Panc1 (cell line): ENCODE data around the gene CLIP1. TPM values are rescaled to one million over a fixed set of nuclear protein-coding genes. Genes with fewer than 3 reads are reported as not detected.

Source experiments
- ATAC-seq: fragments of 200-7000 bp; cut with Tn5 transposase; 2 replicates; pipeline ENCODE4 v1.9.1; 2020; ENCODE audit warnings: mild to moderate bottlenecking, moderate library complexity
- BruUV-seq: library from RNA; stranded (reverse); fragments of 400-500 nt; replicated peaks from 2 replicates; lab custom pipeline; 2021; lab: Mats Ljungman, UMichigan
- CTCF ChIA-PET: fragments of 300-600 bp; sonication (Branson Sonifier 250); formaldehyde crosslinking; loops from one replicate; lab custom pipeline; 2022; ENCODE audit warnings: antibody characterized with exemption; lab: Charles Lee
- POLR2A ChIA-PET: fragments of 300-600 bp; sonication (Branson Sonifier 250); formaldehyde crosslinking; loops from one replicate; lab custom pipeline; 2022; ENCODE audit warnings: antibody characterized with exemption; lab: Charles Lee
- DNase-seq: peaks from one replicate; pipeline ENCODE4 v3.0.0-alpha.2; 2010; ENCODE audit warnings: low read depth, low spot score
- H3K27ac ChIP-seq: 2 replicates; pipeline ENCODE4 v1.5.1; 2011; ENCODE audit warnings: mild to moderate bottlenecking, low read length, inconsistent platforms
- H3K27me3 ChIP-seq: fragments of 200-500 bp; sonication (Bioruptor generic); 2 replicates; pipeline ENCODE4 v1.6.0; 2014; ENCODE audit warnings: low read length, inconsistent platforms; ENCODE audit not compliant: control insufficient read depth, insufficient read depth
- H3K36me3 ChIP-seq: fragments of 200-500 bp; sonication (Bioruptor generic); 2 replicates; pipeline ENCODE4 v1.5.1; 2014; ENCODE audit warnings: inconsistent platforms, mild to moderate bottlenecking, low read length, moderate library complexity; ENCODE audit not compliant: control insufficient read depth, insufficient read depth
- H3K4me1 ChIP-seq: 2 replicates; pipeline ENCODE4 v1.5.1; 2011; ENCODE audit warnings: inconsistent platforms, mild to moderate bottlenecking, low read length, moderate library complexity; ENCODE audit not compliant: control insufficient read depth, insufficient read depth
- H3K4me3 ChIP-seq, 2 experiments: 2 replicates each; pipeline ENCODE4 v1.5.1; 2011 to 2012; ENCODE audit warnings: low read depth in 2 of 2, low read length in 2 of 2, mild to moderate bottlenecking in 2 of 2, inconsistent platforms in 1 of 2, moderate library complexity in 1 of 2
- H3K9me3 ChIP-seq: fragments of 200-500 bp; sonication (Bioruptor generic); 2 replicates; pipeline ENCODE4 v1.5.1; 2014; ENCODE audit warnings: low read depth, mild to moderate bottlenecking, inconsistent platforms, low read length, moderate library complexity; ENCODE audit not compliant: control insufficient read depth, insufficient read depth
- CTCF ChIP-seq: fragments of 450-650 bp; IDR thresholded peaks from 2 replicates; pipeline ENCODE4 v1.5.1; 2017; ENCODE audit warnings: mild to moderate bottlenecking
- POLR2AphosphoS5 ChIP-seq: IDR thresholded peaks from 2 replicates; pipeline ENCODE4 v1.6.1; 2012; ENCODE audit warnings: mild to moderate bottlenecking, low read depth, low read length, moderate library complexity
- REST ChIP-seq, 2 experiments: IDR thresholded peaks; 2 replicates each; pipeline ENCODE4 v1.6.1; 2011 to 2012; ENCODE audit warnings: low read depth in 2 of 2, control low read depth in 1 of 2, low read length in 1 of 2, mild to moderate bottlenecking in 1 of 2, moderate library complexity in 1 of 2; ENCODE audit not compliant: insufficient read depth in 1 of 2
- SIN3A ChIP-seq: IDR thresholded peaks from 2 replicates; pipeline ENCODE4 v1.6.1; 2012; ENCODE audit warnings: low read depth, mild to moderate bottlenecking, low read length, moderate library complexity, borderline replicate concordance; ENCODE audit not compliant: insufficient read depth
- TCF7L2 ChIP-seq: IDR thresholded peaks from 2 replicates; pipeline ENCODE4 v1.6.1; 2011; ENCODE audit warnings: mild to moderate bottlenecking, low read depth, low read length, inconsistent platforms
- in situ Hi-C: cut with HindIII; loops from 2 replicates; pipeline ENCODE4 v1.10.0; 2016; ENCODE audit warnings: low sequenced_read_pairs, low pct_unique_long_range_greater_than_20kb
- intact Hi-C: fragments of 100-400 bp; cut with micrococcal nuclease; formaldehyde crosslinking; loops from one replicate; pipeline ENCODE4 v1.10.0; 2022; ENCODE audit not compliant: unreplicated experiment
- total RNA-seq: library from RNA; stranded (reverse); gene quantifications from one replicate; pipeline ENCODE4 v1.2.1, GENCODE V29; 2021; ENCODE audit not compliant: unreplicated experiment

CLIP1 gene
- total RNA-seq, 1 experiment from 2014 or later = 117 TPM

- ChIA-PET CTCF (no interaction called here), POLR2A (no interaction called here)
- Histone ChIP-seq H3K27ac (no peak overlapping the region), H3K4me3 (no peak overlapping the region), H3K4me1 (no peaks in the 10 kb centered on the region), H3K36me3 (peaks cover 11% of the 10 kb centered on the region), H3K9me3 (no peaks in the 10 kb centered on the region), H3K27me3 (no peaks in the 10 kb centered on the region)
- in situ Hi-C loops = no loop called here
- no peak for DNase-seq
- ATAC-seq = no peak
- BruUV-seq = no TSS peak
- TF ChIP-seq SIN3A = no peak
- no peak for TF ChIP-seq REST (IDR thresholded peaks at IDR 0.05; ENCODE audit: insufficient read depth in 1 of 2, low read depth in 2 of 2, low read length in 1 of 2)
- no peak for TF ChIP-seq CTCF
- no peak for TF ChIP-seq POLR2AphosphoS5
- no peak for TF ChIP-seq TCF7L2
- intact Hi-C loops = no loop called here
Measured at GRCh38 chr12:122333142-122334087, 89.1 kb downstream of the CLIP1 start.

GRCh38 chr12:122327494-122328385 lies 94.7 kb downstream of the CLIP1 start:
- TF ChIP-seq CTCF (no peak), TCF7L2 (no peak), SIN3A (no peak), POLR2AphosphoS5 (no peak), REST (IDR thresholded peaks at IDR 0.05; ENCODE audit: insufficient read depth in 1 of 2, low read depth in 2 of 2, low read length in 1 of 2) (no peak)
- Histone ChIP-seq H3K36me3 (peaks cover 16% of the 10 kb centered on the region), H3K4me1 (no peaks in the 10 kb centered on the region), H3K9me3 (no peaks in the 10 kb centered on the region), H3K27me3 (no peaks in the 10 kb centered on the region), H3K27ac (no peak overlapping the region), H3K4me3 (no peak overlapping the region)
- ATAC-seq (no peak), DNase-seq (no peak)
- intact Hi-C loops = no loop called here
- ChIA-PET POLR2A (interaction anchor here (0.6 kb wide), 1 partner anchor 19 kb away, joined by 3 read pairs; no protein-coding TSS in a partner anchor), CTCF (no interaction called here)
- in situ Hi-C loops = no loop called here
- TSS peak; percentile 47 for BruUV-seq
